ENCODE data around the gene B3GNT8.

- no peak for TF ChIP-seq POLR2A (IDR thresholded peaks at IDR 0.05)
- TF ChIP-seq CTCF (IDR thresholded peaks at IDR 0.05 in 8 of 11, conservative IDR thresholded peaks at IDR 0.05 in 3 of 11) = no peak
- no peak for TF ChIP-seq POLR2AphosphoS5 (IDR thresholded peaks at IDR 0.05)
These were observed 50.2 kb downstream of the B3GNT8 start for GRCh38 chr19:41376998-41377365.
